Heart left ventricle (tissue), 16 donors: ENCODE measurements around the gene ARL14EP. TPM values are rescaled to one million over a fixed set of nuclear protein-coding genes. Genes with fewer than 3 reads are reported as not detected.
A peak's percentile ranks its signal among the peaks of the same experiment; 100 is the strongest.

Experiments used
- ATAC-seq, 4 donors: fragments of 200-7000 bp; cut with Tn5 transposase; one replicate each; pipeline ENCODE4 v1.9.1; 2020 to 2022; ENCODE audit warnings: moderate library complexity in 4 of 4, mild to moderate bottlenecking in 3 of 4, moderate number of reproducible peaks in 1 of 4
- DNase-seq, 5 donors: peaks; one replicate each; pipeline ENCODE4 v3.0.0-alpha.2; 2020
- H3K27ac ChIP-seq, 12 donors: fragments of 200-600 bp; sonication (generic) in 4 of 12; one replicate each; pipeline versions ENCODE4 v1.5.0 to v1.8.0; 2016 to 2022; ENCODE audit warnings: mild to moderate bottlenecking in 2 of 12
- H3K27me3 ChIP-seq, 9 donors: fragments of 200-600 bp; sonication (generic) in 2 of 9; one replicate each; pipeline versions ENCODE4 v1.5.1 to v1.8.0; 2016 to 2022; ENCODE audit warnings: mild to moderate bottlenecking in 3 of 9
- H3K36me3 ChIP-seq, 9 donors: fragments of 200-600 bp; sonication (generic) in 2 of 9; one replicate each; pipeline versions ENCODE4 v1.5.0 to v1.8.0; 2018 to 2022; ENCODE audit warnings: mild to moderate bottlenecking in 2 of 9
- H3K4me1 ChIP-seq, 12 donors: fragments of 200-600 bp; sonication (generic) in 4 of 12; one replicate each; pipeline versions ENCODE4 v1.5.0 to v1.8.0; 2016 to 2022; ENCODE audit warnings: mild to moderate bottlenecking in 3 of 12
- H3K4me3 ChIP-seq, 12 donors: fragments of 200-600 bp; sonication (generic) in 4 of 12; one replicate each; pipeline versions ENCODE4 v1.5.0 to v1.8.0; 2017 to 2022; ENCODE audit warnings: mild to moderate bottlenecking in 9 of 12, moderate library complexity in 4 of 12
- H3K9me3 ChIP-seq, 12 donors: fragments of 200-600 bp; sonication (generic) in 4 of 12; one replicate each; pipeline versions ENCODE4 v1.5.0 to v1.8.0; 2016 to 2022; ENCODE audit warnings: mild to moderate bottlenecking in 1 of 12
- POLR2A ChIP-seq, 2 donors: fragments of 450-650 bp; IDR thresholded peaks; one replicate each; pipeline ENCODE4 v1.6.1; 2017; ENCODE audit warnings: antibody characterized with exemption in 2 of 2, mild to moderate bottlenecking in 2 of 2, moderate library complexity in 2 of 2
- WGBS, 4 donors: extraction: QIAGEN DNeasy Blood & Tissue Kit in 2 of 4; methylation state at CpG; one replicate each; pipeline versions ENCODE4 v1.1.5 to v1.1.7; 2013 to 2018; 5-methylcytosine and 5-hydroxymethylcytosine counted together
- intact Hi-C, 10 donors: fragments of 100-400 bp; cut with DNase I; formaldehyde crosslinking; loops; one replicate each; pipeline versions ENCODE4 v1.11.1 to v1.14.2; 2022
- polyA plus RNA-seq, 2 donors: library from polyadenylated mRNA; stranded (reverse); fragments of 200-250 nt; gene quantifications; one replicate each; pipeline ENCODE4 v1.2.3, GENCODE V29; 2013
- total RNA-seq, 9 donors: library from RNA; depleted of rRNA in 2 of 9; stranded (reverse); fragments of >200 nt in 2 of 9; fragmentation: NEBNext Ultra II Directional in 3 of 9; extraction: Animal tissue kit (Norgen Biotek cat#: 25700) in 3 of 9; gene quantifications; one replicate each; pipeline versions ENCODE4 v1.1.0 to v1.2.4, GENCODE V29; 2016 to 2023
- TF ChIP-seq, protein P1 (sequence below), 12 donors: fragments of 200-600 bp; sonication (generic) in 4 of 12; IDR thresholded peaks; one replicate each; pipeline versions ENCODE4 v1.5.0 to v1.8.0; 2018 to 2022; ENCODE audit warnings: antibody characterized with exemption in 12 of 12, mild to moderate bottlenecking in 5 of 12
- donor health status: ischemic (EF 13 %, LVEDD 7.1; RV severe dilation, severe dysfunction).
- donor health status: healthy with polysubstance abuse.
- donor health status: DM: no; HTN: yes; CAD: no.
- donor health status: DM: no; HTN: no; CAD: no.
- donor health status: ischemic (EF 25% LVEDD 6.9; RV normal size, moderate dysfunction).
- donor health status: ischemic (EF 25% LVEDD 5.7; RV mildly dilated, moderate dysfunction).
- donor health status: healthy.
- donor health status: DM: yes; HTN: yes; CAD: no.
- donor health status: ischemic (EF 35%, LVEDD 5.7; RV mildly dilated, moderate dysfunction).
- donor health status: nonischemic (EF 11% LVEDD 7.7; RV severe dilation, severe dysfunction).
- donor health status: DM: yes; HTN: yes; CAD: no.
- donor health status: PGD.
- donor health status: ischemic (EF 29% LVEDD 5.4; RV normal size, mild dysfunction).
- donor health status: nonischemic (EF 23%, LVEDD 6.1; RV moderate dilation, normal function).

Gene ARL14EP
- total and polyA plus RNA-seq, 11 donors, result 13.1 to 43.8 (median 30.1) TPM

DNA sequence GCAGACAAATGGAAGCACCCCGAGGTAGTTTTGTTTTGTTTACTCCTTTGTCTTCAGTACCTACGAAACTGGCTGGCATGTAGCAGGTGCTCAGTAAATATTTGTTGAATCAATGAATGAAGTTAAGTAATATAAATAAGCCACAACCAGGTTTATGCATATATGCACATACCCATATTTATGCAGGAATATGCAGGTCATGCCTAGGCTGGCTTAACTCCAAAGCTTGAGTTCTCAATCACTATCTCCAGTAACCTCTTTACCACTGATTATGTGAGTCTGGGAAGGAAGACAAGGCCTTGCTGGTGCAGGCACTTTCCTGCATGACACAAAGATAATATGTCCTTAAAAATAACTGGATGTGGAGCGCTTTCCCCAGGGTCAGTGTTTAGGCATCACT lies 27.5 kb downstream of the ARL14EP start:
- 78 to 82% (median 80%) methylated on average over 3 of the region's 3 CpGs for WGBS, 4 donors
- no peak for DNase-seq
- ATAC-seq, result no peak
- Histone ChIP-seq H3K4me1 (peaks cover 0 to 4% (median 0%) of the 10 kb centered on the region in 12 donors), H3K36me3 (no peaks in the 10 kb centered on the region), H3K4me3 (no peak overlapping the region), H3K27me3 (no peaks in the 10 kb centered on the region), H3K27ac (no peak overlapping the region), H3K9me3 (peaks cover 0 to 4% (median 0%) of the 10 kb centered on the region in 12 donors)
- no peak for TF ChIP-seq POLR2A (IDR thresholded peaks at IDR 0.05)
- TF ChIP-seq, protein P1, sequence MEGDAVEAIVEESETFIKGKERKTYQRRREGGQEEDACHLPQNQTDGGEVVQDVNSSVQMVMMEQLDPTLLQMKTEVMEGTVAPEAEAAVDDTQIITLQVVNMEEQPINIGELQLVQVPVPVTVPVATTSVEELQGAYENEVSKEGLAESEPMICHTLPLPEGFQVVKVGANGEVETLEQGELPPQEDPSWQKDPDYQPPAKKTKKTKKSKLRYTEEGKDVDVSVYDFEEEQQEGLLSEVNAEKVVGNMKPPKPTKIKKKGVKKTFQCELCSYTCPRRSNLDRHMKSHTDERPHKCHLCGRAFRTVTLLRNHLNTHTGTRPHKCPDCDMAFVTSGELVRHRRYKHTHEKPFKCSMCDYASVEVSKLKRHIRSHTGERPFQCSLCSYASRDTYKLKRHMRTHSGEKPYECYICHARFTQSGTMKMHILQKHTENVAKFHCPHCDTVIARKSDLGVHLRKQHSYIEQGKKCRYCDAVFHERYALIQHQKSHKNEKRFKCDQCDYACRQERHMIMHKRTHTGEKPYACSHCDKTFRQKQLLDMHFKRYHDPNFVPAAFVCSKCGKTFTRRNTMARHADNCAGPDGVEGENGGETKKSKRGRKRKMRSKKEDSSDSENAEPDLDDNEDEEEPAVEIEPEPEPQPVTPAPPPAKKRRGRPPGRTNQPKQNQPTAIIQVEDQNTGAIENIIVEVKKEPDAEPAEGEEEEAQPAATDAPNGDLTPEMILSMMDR (IDR thresholded peaks at IDR 0.05), result no peak
- intact Hi-C loops, result loop anchor here in 5 of 10 donors (5.0 to 10.0 kb wide), 4 partner anchors 232 to 304 kb away; partner anchors contain the start of gene MPPED2 (in 4 of the 5)

DNA sequence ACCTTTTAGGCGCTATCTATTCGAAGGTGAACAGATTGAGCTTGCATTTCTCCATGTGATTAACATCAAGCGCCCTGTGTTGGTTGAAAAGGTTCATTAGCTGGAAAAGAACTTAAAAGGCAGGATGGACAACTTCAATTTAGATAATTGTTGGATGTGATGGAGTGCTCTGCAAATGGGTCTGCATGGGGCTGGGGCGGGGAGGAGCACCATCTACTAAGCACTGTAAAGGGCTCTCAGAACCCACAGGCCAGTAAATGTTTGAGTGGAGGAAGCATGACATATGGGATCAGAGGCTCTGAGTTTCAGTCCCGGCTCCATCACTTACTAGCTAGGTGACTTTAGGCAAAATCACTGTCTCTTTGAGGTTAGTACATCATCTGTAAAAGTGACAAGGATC lies 28.2 kb downstream of the ARL14EP start:
- intact Hi-C loops, result loop anchor here in 5 of 10 donors (5.0 to 10.0 kb wide), 4 partner anchors 231 to 304 kb away; partner anchors contain the start of gene MPPED2 (in 4 of the 5)
- ATAC-seq (no peak), DNase-seq (no peak)
- Histone ChIP-seq H3K27ac (no peak overlapping the region), H3K4me3 (no peak overlapping the region), H3K9me3 (peaks cover 0 to 5% (median 0%) of the 10 kb centered on the region in 12 donors), H3K4me1 (peaks cover 0 to 4% (median 0%) of the 10 kb centered on the region in 12 donors), H3K27me3 (no peaks in the 10 kb centered on the region), H3K36me3 (no peaks in the 10 kb centered on the region)
- WGBS, 4 donors, result 92 to 96% (median 93%) methylated on average over 5 of the region's 5 CpGs
- TF ChIP-seq POLR2A (IDR thresholded peaks at IDR 0.05), result no peak
- TF ChIP-seq, protein P1 (IDR thresholded peaks at IDR 0.05), result no peak

DNA sequence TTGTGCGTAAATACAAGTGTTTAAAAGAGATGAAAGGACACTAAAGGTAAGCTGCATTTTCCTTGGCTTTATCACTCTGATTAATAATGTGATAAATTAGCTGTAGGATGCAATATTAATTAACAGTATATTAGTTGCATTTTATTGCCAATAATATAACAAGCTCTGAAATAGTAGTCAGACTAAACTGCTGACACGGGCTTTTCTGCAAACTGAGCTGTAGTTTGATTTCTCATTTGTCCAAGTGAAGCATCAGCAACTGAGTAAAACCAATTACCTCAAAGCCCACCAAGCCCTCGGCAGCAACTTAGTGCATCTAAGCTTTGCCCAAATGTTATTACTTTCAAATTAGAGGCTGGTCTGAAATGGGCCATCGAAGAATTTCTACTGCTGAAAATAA lies 33.5 kb downstream of the ARL14EP start:
- intact Hi-C loops, result loop anchor here in 6 of 10 donors (5.0 to 10.0 kb wide), 4 partner anchors 51 to 298 kb away; partner anchors contain the start of gene MPPED2 (in 4 of the 6)
- Histone ChIP-seq H3K27me3 (no peaks in the 10 kb centered on the region), H3K9me3 (peaks cover 0 to 5% (median 0%) of the 10 kb centered on the region in 12 donors), H3K4me3 (no peak overlapping the region), H3K27ac (no peak overlapping the region), H3K4me1 (peaks cover 0 to 11% (median 0%) of the 10 kb centered on the region in 12 donors), H3K36me3 (no peaks in the 10 kb centered on the region)
- TF ChIP-seq, protein P1 (IDR thresholded peaks at IDR 0.05), result no peak
- TF ChIP-seq POLR2A (IDR thresholded peaks at IDR 0.05), result no peak
- 96 to 97% (median 96%) methylated on average over 4 of the region's 4 CpGs for WGBS, 4 donors
- no peak for ATAC-seq
- DNase-seq, result no peak

DNA sequence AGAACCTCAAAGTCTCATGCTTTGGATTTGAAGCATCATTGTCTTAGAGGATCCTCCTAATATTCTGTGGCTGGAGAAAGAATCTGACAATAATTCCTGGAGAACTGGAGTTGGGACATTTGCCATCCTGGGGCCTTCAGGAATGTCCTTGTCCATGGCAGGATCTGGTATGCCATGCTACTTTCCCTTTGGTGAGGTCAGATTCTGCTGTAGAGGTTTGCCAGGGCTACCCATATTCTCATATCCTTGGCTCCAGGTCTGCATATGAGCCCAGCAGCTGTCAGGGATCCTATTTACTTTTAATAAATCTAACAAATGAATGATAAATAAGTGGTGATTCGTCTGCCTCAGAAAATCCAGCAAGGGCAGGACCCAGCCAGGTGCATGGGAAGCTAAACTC lies 35.0 kb downstream of the ARL14EP start:
- no peak for TF ChIP-seq POLR2A (IDR thresholded peaks at IDR 0.05)
- TF ChIP-seq, protein P1 (IDR thresholded peaks at IDR 0.05), result no peak
- Histone ChIP-seq H3K4me3 (no peak overlapping the region), H3K36me3 (no peaks in the 10 kb centered on the region), H3K27me3 (no peaks in the 10 kb centered on the region), H3K27ac (peak overlapping the region in 1 of 12 donors; percentile 2), H3K4me1 (peaks cover 0 to 11% (median 0%) of the 10 kb centered on the region in 12 donors), H3K9me3 (peaks cover 0 to 5% (median 0%) of the 10 kb centered on the region in 12 donors)
- intact Hi-C loops, result loop anchor here in 6 of 10 donors (5.0 to 10.0 kb wide), 4 partner anchors 49 to 297 kb away; partner anchors contain the start of gene MPPED2 (in 4 of the 6)
- ATAC-seq, result peak in 3 of 4 donors; percentile 42 to 50 (median 44)
- 31 to 60% (median 49%) methylated on average over 1 of the region's 1 CpG for WGBS, 4 donors
- no peak for DNase-seq
